BJ (cell line): Measurements from ENCODE around the gene BAIAP2. TPM values are rescaled to one million over a fixed set of nuclear protein-coding genes. Genes with fewer than 3 reads are reported as not detected.

Experiments
- CTCF ChIA-PET: fragments of 350-600 bp; formaldehyde crosslinking; extraction: SDS; loops from one replicate; lab custom pipeline; 2021; ENCODE audit warnings: antibody characterized with exemption, inconsistent platforms; lab: Yijun Ruan, JAX
- POLR2A ChIA-PET: fragments of 300-600 bp; sonication (Branson Sonifier 250); formaldehyde crosslinking; extraction: SDS; loops from one replicate; lab custom pipeline; 2021; ENCODE audit warnings: antibody characterized with exemption; lab: Charles Lee
- DNase-seq: peaks from one replicate; pipeline ENCODE4 v3.0.0-alpha.2; 2011; ENCODE audit warnings: low read depth
- H3K27me3 ChIP-seq: 2 replicates; pipeline ENCODE4 v1.6.0; 2011; ENCODE audit warnings: low read length; ENCODE audit not compliant: control insufficient read depth, insufficient read depth
- H3K36me3 ChIP-seq: 2 replicates; pipeline ENCODE4 v1.5.1; 2011; ENCODE audit warnings: low read length; ENCODE audit not compliant: control insufficient read depth, insufficient read depth
- H3K4me3 ChIP-seq: 2 replicates; pipeline ENCODE4 v1.5.1; 2011; ENCODE audit warnings: low read depth, mild to moderate bottlenecking, control low read depth, low read length
- polyA plus RNA-seq: library from polyadenylated mRNA; depleted of rRNA; stranded (reverse); fragments of >200 nt; gene quantifications from 2 replicates; pipeline ENCODE4 v1.2.3, GENCODE V29; 2011
- TF ChIP-seq, protein P1 (sequence below): IDR thresholded peaks from 2 replicates; pipeline ENCODE4 v1.5.1; 2011; ENCODE audit warnings: low read depth, mild to moderate bottlenecking, control low read depth, inconsistent platforms, low read length, moderate library complexity; ENCODE audit not compliant: insufficient read depth

BAIAP2 gene
- polyA plus RNA-seq, 1 experiment = 12.1 TPM

DNA sequence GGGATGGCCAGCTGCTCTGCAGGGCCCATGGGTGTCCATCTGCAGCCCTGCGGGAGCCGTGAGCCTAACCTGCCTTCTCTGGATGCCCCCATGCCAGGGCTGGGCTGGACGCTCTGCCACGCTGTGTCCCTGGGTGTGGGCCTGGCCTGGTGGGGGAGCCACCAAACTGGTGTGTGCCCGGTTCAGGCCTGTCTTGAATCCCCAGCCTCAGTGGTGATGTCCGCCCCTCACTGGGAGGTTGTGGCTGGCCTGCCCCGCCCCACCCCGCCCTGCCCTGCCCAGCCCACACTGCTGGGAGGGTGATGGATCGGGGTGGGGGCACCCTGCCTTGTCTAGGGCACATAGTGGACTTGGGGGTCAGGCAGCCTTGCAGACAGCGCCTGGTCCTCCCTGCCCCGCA is 80.3 kb downstream of the BAIAP2 start:
- DNase-seq = no peak
- CTCF ChIA-PET = interaction anchor here (1.3 to 3.2 kb wide), 3 partner anchors 9 to 18 kb away, joined by 4 to 16 read pairs (median 9); no protein-coding TSS in a partner anchor
- TF ChIP-seq, protein P1, sequence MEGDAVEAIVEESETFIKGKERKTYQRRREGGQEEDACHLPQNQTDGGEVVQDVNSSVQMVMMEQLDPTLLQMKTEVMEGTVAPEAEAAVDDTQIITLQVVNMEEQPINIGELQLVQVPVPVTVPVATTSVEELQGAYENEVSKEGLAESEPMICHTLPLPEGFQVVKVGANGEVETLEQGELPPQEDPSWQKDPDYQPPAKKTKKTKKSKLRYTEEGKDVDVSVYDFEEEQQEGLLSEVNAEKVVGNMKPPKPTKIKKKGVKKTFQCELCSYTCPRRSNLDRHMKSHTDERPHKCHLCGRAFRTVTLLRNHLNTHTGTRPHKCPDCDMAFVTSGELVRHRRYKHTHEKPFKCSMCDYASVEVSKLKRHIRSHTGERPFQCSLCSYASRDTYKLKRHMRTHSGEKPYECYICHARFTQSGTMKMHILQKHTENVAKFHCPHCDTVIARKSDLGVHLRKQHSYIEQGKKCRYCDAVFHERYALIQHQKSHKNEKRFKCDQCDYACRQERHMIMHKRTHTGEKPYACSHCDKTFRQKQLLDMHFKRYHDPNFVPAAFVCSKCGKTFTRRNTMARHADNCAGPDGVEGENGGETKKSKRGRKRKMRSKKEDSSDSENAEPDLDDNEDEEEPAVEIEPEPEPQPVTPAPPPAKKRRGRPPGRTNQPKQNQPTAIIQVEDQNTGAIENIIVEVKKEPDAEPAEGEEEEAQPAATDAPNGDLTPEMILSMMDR = no peak
- Histone ChIP-seq H3K27me3 (no peaks in the 10 kb centered on the region), H3K36me3 (peaks cover 3% of the 10 kb centered on the region), H3K4me3 (no peak overlapping the region)
- POLR2A ChIA-PET = no interaction called here

DNA sequence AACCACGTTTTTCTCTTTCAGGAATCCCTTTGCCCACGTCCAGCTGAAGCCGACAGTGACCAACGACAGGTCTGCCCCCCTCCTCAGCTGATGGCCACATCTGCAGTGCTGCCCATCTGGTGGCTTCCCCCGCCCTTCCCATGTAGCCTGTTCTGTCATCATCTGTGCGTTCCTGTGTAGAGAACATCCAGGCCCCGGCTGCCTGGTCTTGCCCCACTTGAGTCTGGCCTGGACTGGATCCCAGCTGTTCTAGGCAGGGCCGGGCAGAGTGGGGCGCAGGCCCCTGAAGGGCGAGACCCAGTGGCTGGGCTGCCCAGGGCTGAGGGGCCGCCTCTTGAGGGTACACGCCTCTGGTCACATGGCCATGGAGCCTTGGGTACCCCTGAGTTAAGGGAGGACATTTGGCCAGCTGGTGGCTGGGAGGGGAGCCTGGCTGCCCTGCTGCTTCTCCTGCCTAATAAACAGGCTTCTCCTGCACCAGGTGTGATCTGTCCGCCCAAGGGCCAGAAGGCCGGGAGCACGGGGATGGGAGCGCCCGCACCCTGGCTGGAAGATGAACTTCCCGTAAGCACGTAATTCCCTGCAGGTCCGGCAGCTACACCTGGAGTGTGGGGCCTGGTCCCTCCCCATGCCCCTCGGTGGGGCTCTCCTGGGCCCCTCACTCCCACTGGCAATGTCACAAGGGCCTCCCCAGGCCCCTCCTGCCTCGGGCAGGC is 81.0 kb downstream of the BAIAP2 start:
- TF ChIP-seq, protein P1 = no peak
- Histone ChIP-seq H3K36me3 (peaks cover 3% of the 10 kb centered on the region), H3K27me3 (no peaks in the 10 kb centered on the region), H3K4me3 (no peak overlapping the region)
- POLR2A ChIA-PET = no interaction called here
- no peak for DNase-seq
- CTCF ChIA-PET = interaction anchor here (1.3 to 3.2 kb wide), 3 partner anchors 14 to 91 kb away, joined by 4 to 16 read pairs (median 5); no protein-coding TSS in a partner anchor

DNA sequence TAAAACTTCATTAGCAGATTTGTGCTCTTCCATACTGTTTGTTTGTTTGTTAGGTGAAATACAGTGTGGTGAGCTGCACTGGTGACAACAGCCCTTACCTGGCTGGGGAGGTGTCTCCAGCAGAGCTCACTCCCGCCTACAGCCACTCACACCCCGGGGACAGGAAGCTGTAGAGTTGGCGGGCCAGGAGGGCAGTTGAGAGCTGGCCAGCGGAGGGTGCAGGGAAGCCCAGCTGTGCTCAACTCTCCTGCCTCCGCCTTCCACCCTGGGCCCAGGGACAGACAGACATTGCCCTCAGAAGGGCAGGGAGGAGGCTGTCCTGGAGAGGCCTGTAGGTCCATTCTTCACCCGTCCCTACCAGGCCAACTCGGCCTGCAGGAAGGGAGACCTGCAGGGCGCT is 81.8 kb downstream of the BAIAP2 start:
- POLR2A ChIA-PET = no interaction called here
- CTCF ChIA-PET = interaction anchor here (1.3 to 3.2 kb wide), 3 partner anchors 15 to 92 kb away, joined by 4 to 16 read pairs (median 5); no protein-coding TSS in a partner anchor
- DNase-seq = no peak
- TF ChIP-seq, protein P1 = no peak
- Histone ChIP-seq H3K27me3 (peaks cover 2% of the 10 kb centered on the region; the same call in 1 of the 2 replicates), H3K36me3 (peaks cover 2% of the 10 kb centered on the region), H3K4me3 (no peak overlapping the region)

DNA sequence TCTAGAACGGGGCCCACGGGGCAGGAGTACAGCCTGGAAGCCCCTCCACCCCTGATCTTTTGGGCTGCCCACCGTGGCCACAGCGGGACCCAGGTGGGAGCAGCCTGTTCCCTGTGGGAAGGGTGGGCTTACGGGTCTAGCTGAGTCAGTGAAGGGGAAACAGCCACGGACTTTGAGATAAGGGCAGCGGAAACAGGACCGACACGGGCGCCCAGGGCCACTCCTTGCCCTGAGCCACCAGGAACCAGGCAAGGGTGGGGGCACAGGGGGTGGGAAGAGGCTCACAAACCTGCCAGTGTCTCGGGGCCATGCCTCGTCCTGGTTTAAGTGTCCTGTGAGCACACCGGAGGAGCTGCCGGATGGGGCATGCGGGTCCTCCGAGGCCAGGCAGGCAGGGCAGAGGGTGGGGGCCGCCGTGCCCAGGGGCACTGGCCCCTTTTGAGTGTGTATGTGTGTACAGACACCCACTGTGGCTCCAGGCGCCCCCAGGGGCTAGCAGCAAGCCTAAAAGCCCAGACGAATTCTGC is 82.8 kb downstream of the BAIAP2 start:
- DNase-seq = no peak
- peaks cover 2% of the 10 kb centered on the region; the same call in 1 of the 2 replicates for H3K27me3 ChIP-seq
- peaks cover 2% of the 10 kb centered on the region for H3K36me3 ChIP-seq
- ChIA-PET POLR2A (no interaction called here), CTCF (interaction anchor here (1.2 to 3.2 kb wide), 3 partner anchors 16 to 93 kb away, joined by 3 to 16 read pairs (median 5); no protein-coding TSS in a partner anchor)
- H3K4me3 ChIP-seq = no peak overlapping the region
- TF ChIP-seq, protein P1 = no peak
